Measurements from ENCODE around the gene EDIL3.
"Not testable (repeated sequence)": the region's sequence is repeated elsewhere in the genome, so short reads cannot be mapped to it uniquely, and the experiment has no call there.

Gene EDIL3

DNA sequence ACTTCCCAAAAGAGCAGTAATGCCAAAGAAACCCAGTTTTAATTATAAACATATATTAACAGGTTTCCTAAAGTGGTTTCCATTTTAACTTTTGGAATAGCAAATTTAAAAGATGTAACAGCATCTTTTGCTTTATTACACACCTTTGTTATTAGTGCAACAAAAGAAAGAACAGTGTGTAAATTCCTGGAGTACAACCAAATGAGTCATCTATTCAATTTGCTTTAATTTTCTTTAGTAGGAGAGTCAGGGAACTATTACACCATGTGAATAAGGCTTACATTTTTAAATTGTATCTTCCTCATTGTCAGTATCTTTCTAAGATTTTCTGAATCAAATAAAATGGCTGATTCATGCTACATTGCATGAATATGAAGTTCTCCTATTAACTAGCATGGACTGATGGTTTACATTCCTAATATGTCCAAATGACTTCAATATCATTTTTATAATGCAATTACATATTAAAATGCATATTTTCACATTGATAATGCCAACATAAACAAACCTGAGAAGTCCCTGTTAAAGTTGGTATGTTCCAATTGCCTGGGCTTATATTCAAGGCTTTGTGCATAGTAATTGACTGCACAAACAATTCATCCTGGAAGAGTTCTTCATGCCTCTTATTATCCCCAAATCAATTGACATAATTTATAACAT, 22.5 kb downstream of the EDIL3 start:
- TF ChIP-seq TAF1 (IDR thresholded peaks at IDR 0.05; ENCODE audit: low read depth, low read length) (no peak), PAX5 (IDR thresholded peaks at IDR 0.05; ENCODE audit: insufficient read depth, low read length, severe bottlenecking) (no peak), SPI1 (IDR thresholded peaks at IDR 0.05; ENCODE audit: low read depth, low read length) (no peak), POU2F2 (IDR thresholded peaks at IDR 0.05; ENCODE audit: low read depth, low read length) (no peak), POLR2A (IDR thresholded peaks at IDR 0.05; ENCODE audit: low read depth, low read length) (no peak), POLR2AphosphoS5 (IDR thresholded peaks at IDR 0.05; ENCODE audit: low read depth, low read length) (no peak)
- DNase-seq (ENCODE audit: insufficient read length, low spot score) (no peak), FAIRE-seq (no peak)

GRCh38 chr5:84361572-84361971, 23.1 kb downstream of the EDIL3 start:
- TF ChIP-seq SPI1 (IDR thresholded peaks at IDR 0.05; ENCODE audit: low read depth, low read length) = no peak
- no peak for TF ChIP-seq TAF1 (IDR thresholded peaks at IDR 0.05; ENCODE audit: low read depth, low read length)
- TF ChIP-seq POLR2A (IDR thresholded peaks at IDR 0.05; ENCODE audit: low read depth, low read length) = no peak
- no peak for TF ChIP-seq PAX5 (IDR thresholded peaks at IDR 0.05; ENCODE audit: insufficient read depth, low read length, severe bottlenecking)
- no peak for TF ChIP-seq POU2F2 (IDR thresholded peaks at IDR 0.05; ENCODE audit: low read depth, low read length)
- no peak for TF ChIP-seq POLR2AphosphoS5 (IDR thresholded peaks at IDR 0.05; ENCODE audit: low read depth, low read length)
- DNase-seq (ENCODE audit: insufficient read length, low spot score) (no peak), FAIRE-seq (no peak)

- DNase-seq (ENCODE audit: insufficient read length, low spot score) (no peak), FAIRE-seq (no peak)
- no peak for TF ChIP-seq POLR2AphosphoS5 (IDR thresholded peaks at IDR 0.05; ENCODE audit: low read depth, low read length)
- no peak for TF ChIP-seq POLR2A (IDR thresholded peaks at IDR 0.05; ENCODE audit: low read depth, low read length)
- no peak for TF ChIP-seq TAF1 (IDR thresholded peaks at IDR 0.05; ENCODE audit: low read depth, low read length)
- TF ChIP-seq SPI1 (IDR thresholded peaks at IDR 0.05; ENCODE audit: low read depth, low read length) = no peak
- no peak for TF ChIP-seq POU2F2 (IDR thresholded peaks at IDR 0.05; ENCODE audit: low read depth, low read length)
- TF ChIP-seq PAX5 (IDR thresholded peaks at IDR 0.05; ENCODE audit: insufficient read depth, low read length, severe bottlenecking) = no peak
Observed at GRCh38 chr5:84360056-84360455, 24.6 kb downstream of the EDIL3 start.

GRCh38 chr5:84354101-84354500, 30.6 kb downstream of the EDIL3 start:
- FAIRE-seq = no peak
- TF ChIP-seq POLR2AphosphoS5 (IDR thresholded peaks at IDR 0.05; ENCODE audit: low read depth, low read length) (no peak), TAF1 (IDR thresholded peaks at IDR 0.05; ENCODE audit: low read depth, low read length) (no peak), POLR2A (IDR thresholded peaks at IDR 0.05; ENCODE audit: low read depth, low read length) (no peak), POU2F2 (IDR thresholded peaks at IDR 0.05; ENCODE audit: low read depth, low read length) (no peak), PAX5 (IDR thresholded peaks at IDR 0.05; ENCODE audit: insufficient read depth, low read length, severe bottlenecking) (no peak), SPI1 (IDR thresholded peaks at IDR 0.05; ENCODE audit: low read depth, low read length) (no peak)
- DNase-seq (ENCODE audit: insufficient read length, low spot score) = no peak

DNA sequence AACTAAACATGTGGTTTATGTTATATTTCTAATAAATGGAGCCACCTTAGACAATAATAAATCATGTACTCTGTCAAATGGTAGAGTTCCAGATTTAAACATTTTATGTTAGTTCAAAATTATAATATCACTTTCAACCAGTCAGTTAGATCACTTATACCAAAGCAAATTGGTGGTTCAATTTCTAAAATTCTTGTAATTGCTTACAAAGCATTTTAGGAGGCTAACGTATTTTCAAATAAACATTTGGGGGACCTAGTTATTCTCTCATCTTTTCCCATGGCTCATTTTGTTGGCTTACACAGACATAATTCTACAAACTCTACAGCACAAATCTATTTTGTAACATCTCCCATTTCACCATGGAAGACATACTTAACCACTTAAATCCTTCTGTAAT, 39.9 kb downstream of the EDIL3 start:
- FAIRE-seq = no peak
- TF ChIP-seq TAF1 (IDR thresholded peaks at IDR 0.05; ENCODE audit: low read depth, low read length) = no peak
- TF ChIP-seq POLR2A (IDR thresholded peaks at IDR 0.05; ENCODE audit: low read depth, low read length) = no peak
- TF ChIP-seq POLR2AphosphoS5 (IDR thresholded peaks at IDR 0.05; ENCODE audit: low read depth, low read length) = no peak
- no peak for TF ChIP-seq PAX5 (IDR thresholded peaks at IDR 0.05; ENCODE audit: insufficient read depth, low read length, severe bottlenecking)
- no peak for TF ChIP-seq POU2F2 (IDR thresholded peaks at IDR 0.05; ENCODE audit: low read depth, low read length)
- TF ChIP-seq SPI1 (IDR thresholded peaks at IDR 0.05; ENCODE audit: low read depth, low read length) = no peak
- no peak for DNase-seq (ENCODE audit: insufficient read length, low spot score)

GRCh38 chr5:84343171-84343570, 41.5 kb downstream of the EDIL3 start:
- DNase-seq (ENCODE audit: insufficient read length, low spot score) = no peak
- no peak for FAIRE-seq
- TF ChIP-seq SPI1 (IDR thresholded peaks at IDR 0.05; ENCODE audit: low read depth, low read length) (no peak), TAF1 (IDR thresholded peaks at IDR 0.05; ENCODE audit: low read depth, low read length) (no peak), POLR2A (IDR thresholded peaks at IDR 0.05; ENCODE audit: low read depth, low read length) (no peak), POU2F2 (IDR thresholded peaks at IDR 0.05; ENCODE audit: low read depth, low read length) (no peak), PAX5 (IDR thresholded peaks at IDR 0.05; ENCODE audit: insufficient read depth, low read length, severe bottlenecking) (no peak)

- DNase-seq (ENCODE audit: insufficient read length, low spot score) (no peak), FAIRE-seq (no peak)
- TF ChIP-seq TAF1 (IDR thresholded peaks at IDR 0.05; ENCODE audit: low read depth, low read length) = no peak
- no peak for TF ChIP-seq POU2F2 (IDR thresholded peaks at IDR 0.05; ENCODE audit: low read depth, low read length)
- TF ChIP-seq PAX5 (IDR thresholded peaks at IDR 0.05; ENCODE audit: insufficient read depth, low read length, severe bottlenecking) = no peak
- no peak for TF ChIP-seq POLR2A (IDR thresholded peaks at IDR 0.05; ENCODE audit: low read depth, low read length)
- no peak for TF ChIP-seq SPI1 (IDR thresholded peaks at IDR 0.05; ENCODE audit: low read depth, low read length)
- TF ChIP-seq POLR2AphosphoS5 (IDR thresholded peaks at IDR 0.05; ENCODE audit: low read depth, low read length) = no peak
Observed at GRCh38 chr5:84332106-84332505, 52.6 kb downstream of the EDIL3 start.

- no peak for TF ChIP-seq POU2F2 (IDR thresholded peaks at IDR 0.05; ENCODE audit: low read depth, low read length)
- no peak for TF ChIP-seq POLR2A (IDR thresholded peaks at IDR 0.05; ENCODE audit: low read depth, low read length)
- no peak for TF ChIP-seq SPI1 (IDR thresholded peaks at IDR 0.05; ENCODE audit: low read depth, low read length)
- TF ChIP-seq TAF1 (IDR thresholded peaks at IDR 0.05; ENCODE audit: low read depth, low read length) = no peak
- TF ChIP-seq POLR2AphosphoS5 (IDR thresholded peaks at IDR 0.05; ENCODE audit: low read depth, low read length) = no peak
- no peak for TF ChIP-seq PAX5 (IDR thresholded peaks at IDR 0.05; ENCODE audit: insufficient read depth, low read length, severe bottlenecking)
- FAIRE-seq (no peak), DNase-seq (ENCODE audit: insufficient read length, low spot score) (no peak)
Observed at GRCh38 chr5:84327591-84327990, 57.1 kb downstream of the EDIL3 start.

DNA sequence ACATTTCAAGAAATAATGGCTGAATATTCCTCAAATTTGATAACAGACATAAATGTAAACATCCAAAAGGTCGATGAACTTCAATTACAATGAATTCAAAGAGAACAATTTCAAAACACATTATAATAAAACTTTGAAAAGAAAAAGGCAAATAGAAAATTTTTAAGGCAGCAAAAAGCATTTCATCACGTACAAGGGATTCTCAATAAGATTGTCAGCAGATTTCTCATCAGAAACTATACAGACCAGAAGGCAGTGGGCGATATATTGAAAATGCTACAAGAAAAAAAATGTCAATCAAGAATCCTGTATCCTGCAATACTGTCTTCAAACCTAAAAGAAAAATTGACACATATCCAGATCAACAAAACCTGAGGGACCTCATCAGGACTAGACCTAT, 62.0 kb downstream of the EDIL3 start:
- no peak for FAIRE-seq
- no peak for DNase-seq (ENCODE audit: insufficient read length, low spot score)
- TF ChIP-seq PAX5 (IDR thresholded peaks at IDR 0.05; ENCODE audit: insufficient read depth, low read length, severe bottlenecking) (no peak), POU2F2 (IDR thresholded peaks at IDR 0.05; ENCODE audit: low read depth, low read length) (no peak), POLR2A (IDR thresholded peaks at IDR 0.05; ENCODE audit: low read depth, low read length) (no peak), SPI1 (IDR thresholded peaks at IDR 0.05; ENCODE audit: low read depth, low read length) (no peak), POLR2AphosphoS5 (IDR thresholded peaks at IDR 0.05; ENCODE audit: low read depth, low read length) (no peak), TAF1 (IDR thresholded peaks at IDR 0.05; ENCODE audit: low read depth, low read length) (no peak)

DNA sequence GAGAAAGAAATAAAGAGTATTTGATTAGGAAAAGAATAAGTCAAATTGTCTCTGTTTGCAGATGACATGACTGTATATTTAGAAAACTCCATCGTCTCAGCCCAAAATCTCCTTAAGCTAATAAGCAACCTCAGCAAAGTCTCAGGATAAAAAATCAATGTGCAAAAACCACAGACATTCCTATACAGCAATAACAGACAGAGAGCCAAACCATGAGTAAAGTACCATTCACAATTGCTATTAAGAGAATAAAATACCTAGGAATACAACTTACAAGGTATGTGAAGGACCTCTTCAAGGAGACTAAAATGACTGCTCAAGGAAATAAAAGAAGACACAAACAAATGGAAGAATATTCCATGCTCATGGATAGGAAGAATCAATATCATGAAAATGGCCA, 66.9 kb downstream of the EDIL3 start:
- not testable (repeated sequence) for DNase-seq (ENCODE audit: insufficient read length, low spot score); FAIRE-seq

GRCh38 chr5:84312280-84312679, 72.4 kb downstream of the EDIL3 start:
- not testable (repeated sequence) for DNase-seq (ENCODE audit: insufficient read length, low spot score); FAIRE-seq

DNA sequence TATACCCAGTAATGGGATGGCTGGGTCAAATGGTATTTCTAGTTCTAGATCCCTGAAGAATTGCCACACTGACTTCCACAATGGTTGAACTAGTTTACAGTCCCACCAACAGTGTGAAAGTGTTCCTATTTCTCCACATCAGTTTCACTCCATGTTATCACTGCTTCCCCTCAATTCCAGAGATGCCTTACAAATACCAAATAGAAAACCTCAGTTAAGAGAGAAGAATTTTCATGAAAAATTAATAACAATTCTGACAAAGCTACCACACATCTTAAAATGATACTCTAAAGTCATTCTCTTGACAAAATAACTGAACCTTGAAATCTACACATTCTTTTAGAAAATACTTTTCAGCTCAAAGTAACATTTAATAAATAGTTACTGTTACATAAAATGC, 74.8 kb downstream of the EDIL3 start:
- not testable (repeated sequence) for FAIRE-seq

More for the DNA sequence above, 74.8 kb downstream of the EDIL3 start:
- DNase-seq (ENCODE audit: insufficient read length, low spot score) = not testable (repeated sequence)

Measured in GM12891 (cell line).